Activated T-helper 2 cell treated with anti-CD3 and anti-CD28 coated beads, Interferon-gamma antibody, Interleukin-2, Interleukin-4, amounts not matched to agents 10 μg/mL and 5 μg/mL and 100 μg/mL, durations not matched to agents 14 hours and 24 hours and 36 hours (primary cell): ENCODE data around the gene SEPHS2. TPM values are rescaled to one million over a fixed set of nuclear protein-coding genes. Genes with fewer than 3 reads are reported as not detected.
"Not testable (repeated sequence)": the region's sequence is repeated elsewhere in the genome, so short reads cannot be mapped to it uniquely, and the experiment has no call there.

Experiments
- DNase-seq: peaks from one replicate; pipeline ENCODE4 v3.0.0; 2021; ENCODE audit warnings: low spot score
- H3K27ac Mint-ChIP-seq: one replicate; pipeline ENCODE4 v1.8.0; 2021; ENCODE audit warnings: mixed read lengths
- H3K27me3 Mint-ChIP-seq: one replicate; pipeline ENCODE4 v1.8.0; 2021; ENCODE audit warnings: low read depth, mixed read lengths
- H3K36me3 Mint-ChIP-seq: one replicate; pipeline ENCODE4 v1.8.0; 2021; ENCODE audit warnings: low read depth, mixed read lengths
- H3K4me1 Mint-ChIP-seq: one replicate; pipeline ENCODE4 v1.8.0; 2021; ENCODE audit warnings: low read depth, mixed read lengths
- H3K4me3 Mint-ChIP-seq: one replicate; pipeline ENCODE4 v1.8.0; 2021; ENCODE audit warnings: low read depth, mild to moderate bottlenecking, moderate library complexity, mixed read lengths
- H3K9me3 Mint-ChIP-seq: one replicate; pipeline ENCODE4 v1.8.0; 2021; ENCODE audit warnings: mixed read lengths
- intact Hi-C: fragments of 100-400 bp; cut with micrococcal nuclease; formaldehyde crosslinking; loops from one replicate; pipeline ENCODE4 v1.15.1; 2023
- total RNA-seq: library from RNA; stranded (reverse); gene quantifications from 2 replicates; pipeline ENCODE4 v1.2.3, GENCODE V29; 2022

The SEPHS2 gene
- total RNA-seq, 1 donor from 2014 or later = 82.9 TPM

DNA sequence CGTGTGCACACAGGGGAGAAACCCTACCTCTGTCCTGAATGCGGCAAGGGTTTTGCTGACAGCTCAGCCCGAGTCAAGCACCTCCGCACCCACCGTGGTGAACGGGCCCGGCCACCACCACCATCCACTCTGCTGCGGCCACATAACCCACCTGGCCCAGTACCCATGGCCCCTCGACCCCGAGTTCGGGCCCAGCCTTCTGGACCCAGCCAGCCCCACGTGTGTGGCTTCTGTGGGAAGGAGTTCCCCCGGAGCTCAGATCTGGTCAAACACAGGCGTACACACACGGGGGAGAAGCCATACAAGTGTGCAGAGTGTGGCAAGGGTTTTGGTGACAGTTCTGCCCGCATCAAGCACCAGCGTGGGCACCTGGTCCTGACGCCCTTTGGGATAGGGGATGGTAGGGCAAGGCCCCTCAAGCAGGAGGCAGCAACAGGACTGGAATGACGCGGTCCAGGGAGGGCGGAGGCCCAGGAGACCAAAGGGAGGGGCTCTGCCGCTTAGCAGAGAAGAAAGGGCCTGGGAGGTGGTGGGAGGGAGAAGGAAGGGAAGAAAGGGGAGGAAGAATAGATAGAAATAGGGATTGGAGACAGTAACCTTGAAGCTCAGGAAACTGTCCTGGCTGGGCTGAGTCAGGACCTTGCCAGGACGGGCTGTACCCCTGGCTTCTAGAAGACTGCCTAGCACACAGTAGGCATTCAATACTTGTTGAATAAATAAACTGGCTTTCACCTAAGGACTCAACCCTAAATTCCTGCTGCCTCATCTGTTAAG lies 46.8 kb downstream of the SEPHS2 start:
- H3K27ac Mint-ChIP-seq = peak overlapping the region; percentile 38
- intact Hi-C loops = no loop called here
- no peak for DNase-seq
- peaks cover 41% of the 10 kb centered on the region for H3K4me1 Mint-ChIP-seq
- no peaks in the 10 kb centered on the region for H3K9me3 Mint-ChIP-seq
- peaks cover 28% of the 10 kb centered on the region for H3K36me3 Mint-ChIP-seq
- H3K27me3 Mint-ChIP-seq = no peaks in the 10 kb centered on the region
- H3K4me3 Mint-ChIP-seq = peak overlapping the region; percentile 42

DNA sequence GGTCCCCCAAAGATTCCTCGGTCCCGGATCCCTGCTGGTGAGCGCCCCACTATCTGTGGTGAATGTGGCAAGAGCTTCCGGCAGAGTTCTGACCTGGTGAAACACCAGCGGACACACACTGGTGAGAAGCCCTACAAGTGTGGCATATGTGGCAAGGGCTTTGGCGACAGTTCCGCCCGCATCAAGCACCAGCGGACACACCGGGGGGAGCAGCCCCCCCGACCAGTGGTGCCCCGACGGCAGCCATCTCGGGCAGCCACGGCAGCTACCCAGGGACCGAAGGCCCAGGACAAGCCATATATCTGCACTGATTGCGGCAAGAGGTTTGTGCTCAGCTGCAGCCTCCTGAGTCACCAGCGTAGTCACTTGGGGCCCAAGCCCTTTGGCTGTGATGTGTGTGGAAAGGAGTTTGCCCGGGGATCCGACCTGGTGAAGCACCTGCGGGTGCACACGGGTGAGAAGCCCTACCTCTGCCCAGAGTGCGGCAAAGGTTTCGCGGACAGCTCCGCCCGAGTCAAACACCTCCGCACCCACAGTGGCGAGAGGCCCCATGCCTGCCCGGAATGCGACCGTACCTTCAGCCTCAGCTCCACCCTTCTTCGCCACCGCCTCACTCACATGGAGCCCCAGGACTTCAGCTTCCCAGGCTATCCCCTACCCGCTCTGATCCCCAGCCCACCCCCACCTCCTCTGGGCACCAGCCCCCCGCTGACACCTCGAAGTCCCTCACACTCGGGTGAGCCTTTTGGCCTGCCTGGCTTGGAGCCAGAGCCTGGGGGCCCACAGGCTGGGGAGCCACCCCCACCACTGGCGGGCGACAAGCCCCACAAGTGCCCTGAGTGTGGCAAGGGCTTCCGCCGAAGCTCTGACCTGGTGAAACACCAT lies 47.7 kb downstream of the SEPHS2 start:
- Mint-ChIP-seq H3K4me3 (no peak overlapping the region), H3K27me3 (no peaks in the 10 kb centered on the region), H3K4me1 (peaks cover 41% of the 10 kb centered on the region), H3K9me3 (no peaks in the 10 kb centered on the region), H3K27ac (no peak overlapping the region), H3K36me3 (peaks cover 28% of the 10 kb centered on the region)
- DNase-seq = no peak
- intact Hi-C loops = no loop called here

DNA sequence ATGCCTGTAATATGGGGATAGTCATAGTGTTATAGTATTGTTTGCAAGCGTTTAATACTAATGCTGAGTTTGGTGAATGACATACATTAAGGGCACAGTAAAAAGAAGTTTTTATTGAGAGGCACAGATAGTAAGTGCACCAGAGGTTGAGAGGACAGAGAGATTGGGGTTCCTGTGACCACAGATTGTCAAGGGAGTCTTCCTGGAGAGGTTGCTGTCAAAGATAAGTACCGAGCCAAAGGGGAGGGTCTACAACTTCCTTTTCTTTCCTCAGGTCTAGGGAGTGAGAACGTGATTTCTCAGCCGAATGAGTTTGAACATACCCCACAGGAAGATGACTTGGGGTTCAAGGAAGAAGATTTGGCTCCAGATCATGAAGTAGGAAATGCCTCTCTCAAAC lies 48.6 kb downstream of the SEPHS2 start:
- H3K27me3 Mint-ChIP-seq = no peaks in the 10 kb centered on the region

DNA sequence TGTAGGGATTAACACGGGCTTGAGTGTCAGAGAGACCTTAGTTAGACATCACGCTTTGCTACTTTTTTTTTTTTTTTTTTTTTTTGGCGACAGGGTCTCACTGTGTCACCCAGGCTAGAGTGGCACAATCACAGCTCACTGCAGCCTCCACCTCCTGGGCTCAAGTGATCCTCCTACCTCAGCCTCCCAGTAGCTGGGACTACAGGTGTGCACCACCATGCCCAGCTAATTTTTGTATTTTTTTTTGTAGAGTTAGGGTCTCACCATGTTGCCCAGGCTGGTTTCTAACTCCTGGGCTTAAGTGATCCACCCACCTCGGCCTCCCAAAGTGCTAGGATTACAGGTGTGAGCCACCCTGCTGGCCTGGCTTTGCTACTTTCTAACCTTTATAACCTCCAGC lies 49.0 kb downstream of the SEPHS2 start:
- H3K27ac Mint-ChIP-seq = not testable (repeated sequence)

More for the DNA sequence above, 48.6 kb downstream of the SEPHS2 start:
- DNase-seq = no peak
- intact Hi-C loops = no loop called here
- Mint-ChIP-seq H3K4me3 (peak overlapping the region; percentile 87), H3K36me3 (peaks cover 28% of the 10 kb centered on the region), H3K9me3 (no peaks in the 10 kb centered on the region), H3K4me1 (peaks cover 41% of the 10 kb centered on the region), H3K27ac (no peak overlapping the region)

DNA sequence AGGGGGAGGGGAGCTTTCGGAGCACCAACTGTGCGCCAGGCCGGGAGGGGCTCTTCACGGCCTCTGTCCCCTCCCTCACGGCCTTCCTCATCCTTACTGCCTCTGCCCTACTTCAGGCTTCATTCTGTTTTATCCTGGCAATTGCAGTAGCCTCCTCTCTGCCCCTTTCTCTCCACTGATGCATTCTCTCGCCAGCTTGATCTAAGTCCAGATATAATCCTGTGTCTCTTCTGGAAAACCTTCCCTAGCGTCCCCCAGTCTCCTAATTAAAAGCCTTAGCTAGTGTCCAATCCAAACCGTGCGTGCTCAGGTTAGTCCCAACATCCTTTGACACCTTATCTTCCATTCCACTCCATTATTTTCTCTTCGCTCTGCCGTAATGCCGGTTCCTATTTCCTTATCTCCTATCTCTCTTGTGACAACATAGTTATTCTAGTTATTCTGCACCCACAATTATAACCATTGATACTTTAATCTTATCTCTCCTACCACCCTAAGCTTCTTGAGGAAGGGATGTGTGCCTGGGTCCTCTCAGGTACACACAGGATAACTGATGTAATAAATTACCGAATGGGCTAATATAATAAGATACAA lies 49.6 kb downstream of the SEPHS2 start:
- H3K4me3 Mint-ChIP-seq = peak overlapping the region; percentile 87
- H3K27me3 Mint-ChIP-seq = no peaks in the 10 kb centered on the region
- DNase-seq = no peak
- intact Hi-C loops = loop anchor here (1.0 kb wide), 1 partner anchor 14 kb away; the partner anchor contains the start of gene SEPTIN1
- H3K27ac Mint-ChIP-seq = peak overlapping the region; percentile 88
- H3K9me3 Mint-ChIP-seq = no peaks in the 10 kb centered on the region
- peaks cover 37% of the 10 kb centered on the region for H3K4me1 Mint-ChIP-seq
- H3K36me3 Mint-ChIP-seq = peaks cover 28% of the 10 kb centered on the region

More for the DNA sequence above, 49.0 kb downstream of the SEPHS2 start:
- Mint-ChIP-seq H3K4me1 (peaks cover 40% of the 10 kb centered on the region), H3K36me3 (peaks cover 28% of the 10 kb centered on the region), H3K4me3 (peak overlapping the region; percentile 87)
- intact Hi-C loops, DNase-seq, H3K27me3 Mint-ChIP-seq, H3K9me3 Mint-ChIP-seq: not testable (repeated sequence)

DNA sequence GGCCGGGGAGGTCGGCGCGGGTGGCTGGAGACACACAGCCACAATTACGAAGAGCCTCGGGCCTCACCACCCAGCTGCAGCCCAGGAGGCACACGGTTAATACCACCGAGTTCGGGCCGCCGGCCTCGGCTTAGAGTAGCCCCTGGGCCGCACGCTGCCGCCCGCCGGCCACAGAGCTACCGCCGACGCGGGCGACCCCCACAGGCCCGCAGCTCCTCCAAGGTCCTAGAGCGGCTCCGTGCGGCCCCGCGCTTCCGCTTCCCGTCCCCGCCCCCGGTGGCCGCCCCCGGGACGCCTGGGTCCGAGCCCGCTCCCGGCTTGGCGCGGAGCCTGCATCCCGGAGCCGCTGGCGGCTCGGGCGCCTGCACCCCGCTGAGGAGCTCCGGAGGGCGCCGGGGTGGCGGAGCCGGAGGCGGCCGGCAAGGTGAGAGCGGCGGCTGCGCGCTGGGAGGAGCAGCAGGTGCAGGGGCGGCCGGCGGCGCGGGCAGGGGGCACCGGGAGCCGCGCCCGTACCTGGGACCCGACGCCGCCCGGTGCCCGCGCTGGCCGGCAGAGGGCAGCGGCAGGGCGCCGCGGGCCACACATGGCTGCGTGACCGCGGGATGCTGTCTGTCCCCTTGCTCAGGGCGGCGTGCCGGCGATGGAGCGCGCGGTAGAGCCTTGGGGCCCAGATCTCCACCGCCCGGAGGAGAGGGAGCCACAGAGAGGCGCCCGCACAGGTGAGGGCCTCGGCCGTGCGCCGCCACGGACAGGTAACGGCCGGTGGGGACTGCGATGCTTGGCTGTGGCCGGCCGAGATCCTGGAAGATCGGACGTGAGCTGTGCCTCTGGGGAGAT lies 50.3 kb downstream of the SEPHS2 start, which contains the start of gene ZNF48:
Gene ZNF48, plus strand, starts transcription at position 266 of the 837 bp plus-strand sequence. Its CDS starts 375 bp downstream, at position 641.
- Mint-ChIP-seq H3K9me3 (no peaks in the 10 kb centered on the region), H3K27ac (peak within 1 kb of the TSS; percentile 88), H3K4me3 (peak within 1 kb of the TSS; percentile 87), H3K4me1 (peaks cover 33% of the 10 kb centered on the region), H3K36me3 (peaks cover 28% of the 10 kb centered on the region), H3K27me3 (no peaks in the 10 kb centered on the region)
- DNase-seq = peak; percentile 41
- intact Hi-C loops = loop anchor here (1.0 kb wide), 1 partner anchor 13 kb away; the partner anchor contains the start of gene SEPTIN1

DNA sequence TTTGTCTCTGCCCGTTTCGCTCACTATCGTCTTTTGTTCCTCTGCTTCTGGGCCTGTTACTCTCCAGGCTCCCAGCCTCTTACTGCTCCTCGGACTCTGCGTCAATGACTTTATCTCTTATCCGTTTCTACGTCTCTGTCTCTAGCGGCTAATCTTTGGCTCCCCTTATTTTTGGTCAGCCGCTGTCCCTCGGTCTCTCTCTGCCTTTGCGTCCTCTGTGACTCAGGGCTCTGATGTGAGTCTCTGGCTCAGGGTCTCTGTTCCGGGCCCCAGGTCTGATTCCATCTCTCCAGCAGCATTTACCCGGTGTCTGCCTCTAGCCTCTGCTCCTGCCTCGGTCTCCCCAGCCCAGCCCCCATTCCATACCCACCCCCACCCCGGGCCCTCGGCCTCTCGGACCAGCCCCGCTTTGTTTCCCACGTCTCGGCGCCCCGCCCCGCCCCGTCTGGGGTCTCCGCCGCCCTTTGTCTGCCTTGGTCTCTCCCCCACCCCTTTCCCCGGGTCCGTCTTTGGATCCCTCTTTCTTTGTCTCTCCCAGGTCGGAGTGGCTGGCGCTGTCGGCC lies 51.0 kb downstream of the SEPHS2 start:
- no peak for DNase-seq
- intact Hi-C loops = loop anchor here (1.0 kb wide), 1 partner anchor 12 kb away; the partner anchor contains the start of gene SEPTIN1
- no peaks in the 10 kb centered on the region for H3K9me3 Mint-ChIP-seq
- peak overlapping the region; percentile 78 for H3K27ac Mint-ChIP-seq
- no peaks in the 10 kb centered on the region for H3K27me3 Mint-ChIP-seq
- H3K36me3 Mint-ChIP-seq = peaks cover 28% of the 10 kb centered on the region
- peak overlapping the region; percentile 86 for H3K4me3 Mint-ChIP-seq
- H3K4me1 Mint-ChIP-seq = peaks cover 26% of the 10 kb centered on the region

Other genes starting within 250 kb of the SEPHS2 start
- gene SULT1A3, start 246.6 kb downstream of the SEPHS2 start, total RNA-seq = 13.6 and 19.1 TPM in 2 replicates
- gene NPIPB13, start 197.4 kb downstream of the SEPHS2 start, total RNA-seq = 14.9 and 16.8 TPM in 2 replicates
- gene CD2BP2, start 90.6 kb downstream of the SEPHS2 start, total RNA-seq = 80.1 and 84.5 TPM in 2 replicates
- 63.4 and 64.4 TPM in 2 replicates for gene TBC1D10B, start 75.4 kb downstream of the SEPHS2 start, total RNA-seq
- gene MYL11, start 71.1 kb downstream of the SEPHS2 start, total RNA-seq = 3.4 and 4.3 TPM in 2 replicates
- gene SEPTIN1, start 63.3 kb downstream of the SEPHS2 start, total RNA-seq = 169 and 173 TPM in 2 replicates
- gene ZNF48, start 50.5 kb downstream of the SEPHS2 start, total RNA-seq = 13.4 TPM in 2 replicates
- 8.3 and 9.3 TPM in 2 replicates for gene ZNF771, start 38.3 kb downstream of the SEPHS2 start, total RNA-seq
- gene DCTPP1, start 15.8 kb downstream of the SEPHS2 start, total RNA-seq = 127 and 128 TPM in 2 replicates
- 292 and 293 TPM in 2 replicates for gene ITGAL, start 26.9 kb upstream of the SEPHS2 start, total RNA-seq
- 16.9 and 17.1 TPM in 2 replicates for gene ZNF768, start 80.7 kb upstream of the SEPHS2 start, total RNA-seq
- gene ZNF747, start 89.0 kb upstream of the SEPHS2 start, total RNA-seq = 11.8 and 11.9 TPM in 2 replicates
- gene ZNF764, start 112.5 kb upstream of the SEPHS2 start, total RNA-seq = 14.5 and 14.6 TPM in 2 replicates
- gene ZNF688, start 125.8 kb upstream of the SEPHS2 start, total RNA-seq = 8.7 and 9.2 TPM in 2 replicates
- 18.9 and 22.2 TPM in 2 replicates for gene ZNF785, start 139.8 kb upstream of the SEPHS2 start, total RNA-seq
- gene ZNF689, start 164.5 kb upstream of the SEPHS2 start, total RNA-seq = 11.4 and 12.4 TPM in 2 replicates
- 84.0 and 90.5 TPM in 2 replicates for gene PRR14, start 205.1 kb upstream of the SEPHS2 start, total RNA-seq
- 107 TPM in 2 replicates for gene FBRS, start 212.6 kb upstream of the SEPHS2 start, total RNA-seq